ENCODE data around the gene MPP7. TPM values are rescaled to one million over a fixed set of nuclear protein-coding genes. Genes with fewer than 3 reads are reported as not detected.

The MPP7 gene
- total RNA-seq, 1 donor from 2014 or later, result 2.4 TPM

DNA sequence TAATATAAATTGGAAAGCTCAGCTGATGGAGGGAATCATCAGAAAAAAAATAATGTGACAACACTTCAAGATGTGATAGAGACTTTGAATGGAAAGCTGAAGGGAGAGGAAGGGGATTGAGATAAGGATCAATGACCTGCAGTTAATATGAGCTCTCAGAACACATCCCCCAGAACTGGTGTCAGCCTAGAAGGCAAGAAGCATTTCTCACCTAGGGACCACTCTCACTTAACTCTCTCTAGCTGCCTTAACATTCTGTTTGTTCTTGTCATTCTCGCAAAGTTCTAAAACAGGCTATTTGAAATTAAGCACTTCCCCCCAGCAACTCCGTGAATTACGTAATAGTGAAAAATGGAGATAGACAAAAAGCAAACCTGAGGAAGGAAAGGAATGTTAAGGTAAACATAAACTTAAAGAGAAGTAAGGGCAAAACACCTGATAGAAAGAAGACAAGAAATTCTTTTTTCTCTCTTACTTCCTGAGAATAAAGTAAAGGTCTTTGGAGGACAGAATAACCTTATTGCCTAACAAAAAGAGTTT is 1.2 kb upstream of the MPP7 start:
- DNase-seq (ENCODE audit: low read depth), result no peak
- peaks cover 19% of the 10 kb centered on the region for H3K27me3 ChIP-seq (ENCODE audit: control insufficient read depth, insufficient read depth, low read length)
- H3K4me3 ChIP-seq (ENCODE audit: low read depth, low read length), result no peak overlapping the region
- no peaks in the 10 kb centered on the region for H3K36me3 ChIP-seq (ENCODE audit: control insufficient read depth, insufficient read depth, low read length)
- TF ChIP-seq, protein P1, sequence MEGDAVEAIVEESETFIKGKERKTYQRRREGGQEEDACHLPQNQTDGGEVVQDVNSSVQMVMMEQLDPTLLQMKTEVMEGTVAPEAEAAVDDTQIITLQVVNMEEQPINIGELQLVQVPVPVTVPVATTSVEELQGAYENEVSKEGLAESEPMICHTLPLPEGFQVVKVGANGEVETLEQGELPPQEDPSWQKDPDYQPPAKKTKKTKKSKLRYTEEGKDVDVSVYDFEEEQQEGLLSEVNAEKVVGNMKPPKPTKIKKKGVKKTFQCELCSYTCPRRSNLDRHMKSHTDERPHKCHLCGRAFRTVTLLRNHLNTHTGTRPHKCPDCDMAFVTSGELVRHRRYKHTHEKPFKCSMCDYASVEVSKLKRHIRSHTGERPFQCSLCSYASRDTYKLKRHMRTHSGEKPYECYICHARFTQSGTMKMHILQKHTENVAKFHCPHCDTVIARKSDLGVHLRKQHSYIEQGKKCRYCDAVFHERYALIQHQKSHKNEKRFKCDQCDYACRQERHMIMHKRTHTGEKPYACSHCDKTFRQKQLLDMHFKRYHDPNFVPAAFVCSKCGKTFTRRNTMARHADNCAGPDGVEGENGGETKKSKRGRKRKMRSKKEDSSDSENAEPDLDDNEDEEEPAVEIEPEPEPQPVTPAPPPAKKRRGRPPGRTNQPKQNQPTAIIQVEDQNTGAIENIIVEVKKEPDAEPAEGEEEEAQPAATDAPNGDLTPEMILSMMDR (IDR thresholded peaks at IDR 0.05; ENCODE audit: insufficient read depth, low read length, poor library complexity, severe bottlenecking), result no peak

DNA sequence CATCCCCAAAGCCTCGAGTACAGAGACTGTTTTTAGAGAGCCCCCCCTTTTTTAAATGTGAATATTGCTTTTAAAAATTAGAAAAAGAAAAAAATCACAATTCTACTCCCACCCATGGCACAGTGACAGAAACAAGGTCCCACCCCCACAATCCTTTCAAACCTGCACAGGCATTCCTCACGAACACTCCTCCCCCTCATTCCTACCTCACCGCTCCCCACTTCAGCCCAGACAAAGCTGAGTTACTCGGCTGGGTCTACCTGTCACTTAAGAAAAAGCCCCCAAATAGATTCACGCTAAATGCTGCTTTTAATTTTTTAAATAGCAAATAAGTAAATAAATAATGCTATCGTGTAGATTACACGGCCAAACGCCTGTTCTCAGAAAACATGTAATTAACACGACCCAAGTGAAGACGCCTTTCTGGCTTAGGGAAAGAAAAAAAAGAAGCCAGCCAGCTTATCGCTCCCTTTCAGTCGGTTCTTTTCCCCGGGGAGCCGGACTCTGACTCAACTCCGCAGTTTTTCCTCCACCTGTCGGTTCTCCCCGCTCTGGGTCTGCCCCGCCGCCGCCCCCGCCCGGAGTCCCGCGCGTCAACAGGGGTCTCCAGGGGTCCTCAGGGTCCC is 739 bp downstream of the MPP7 start:
- Histone ChIP-seq H3K4me3 (ENCODE audit: low read depth, low read length) (peak overlapping the region; percentile 72), H3K27me3 (ENCODE audit: control insufficient read depth, insufficient read depth, low read length) (peaks cover 12% of the 10 kb centered on the region), H3K36me3 (ENCODE audit: control insufficient read depth, insufficient read depth, low read length) (no peaks in the 10 kb centered on the region)
- TF ChIP-seq, protein P1 (IDR thresholded peaks at IDR 0.05; ENCODE audit: insufficient read depth, low read length, poor library complexity, severe bottlenecking), result no peak
- DNase-seq (ENCODE audit: low read depth), result no peak

DNA sequence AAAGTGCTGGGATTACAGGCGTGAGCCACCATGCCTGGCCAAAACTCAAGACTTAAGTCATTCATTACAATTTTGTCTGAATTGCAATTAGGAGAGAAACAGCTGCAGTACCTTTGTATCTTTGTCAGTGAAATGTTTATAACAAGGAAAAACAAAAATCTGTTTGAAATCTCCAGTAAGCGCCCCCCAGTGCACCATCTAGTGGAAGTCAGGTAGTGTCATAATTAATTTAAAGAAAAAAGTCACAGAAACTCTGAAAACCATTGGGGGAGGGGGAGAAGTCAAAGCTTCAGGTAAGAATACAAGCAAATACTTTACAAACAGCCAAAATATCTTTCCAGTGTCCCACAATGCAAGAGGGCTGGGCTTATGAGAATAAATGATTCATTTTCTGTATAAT is 2.8 kb downstream of the MPP7 start:
- H3K27me3 ChIP-seq (ENCODE audit: control insufficient read depth, insufficient read depth, low read length), result peaks cover 3% of the 10 kb centered on the region
- no peaks in the 10 kb centered on the region for H3K36me3 ChIP-seq (ENCODE audit: control insufficient read depth, insufficient read depth, low read length)
- TF ChIP-seq, protein P1 (IDR thresholded peaks at IDR 0.05; ENCODE audit: insufficient read depth, low read length, poor library complexity, severe bottlenecking), result no peak
- no peak overlapping the region for H3K4me3 ChIP-seq (ENCODE audit: low read depth, low read length)
- no peak for DNase-seq (ENCODE audit: low read depth)

DNA sequence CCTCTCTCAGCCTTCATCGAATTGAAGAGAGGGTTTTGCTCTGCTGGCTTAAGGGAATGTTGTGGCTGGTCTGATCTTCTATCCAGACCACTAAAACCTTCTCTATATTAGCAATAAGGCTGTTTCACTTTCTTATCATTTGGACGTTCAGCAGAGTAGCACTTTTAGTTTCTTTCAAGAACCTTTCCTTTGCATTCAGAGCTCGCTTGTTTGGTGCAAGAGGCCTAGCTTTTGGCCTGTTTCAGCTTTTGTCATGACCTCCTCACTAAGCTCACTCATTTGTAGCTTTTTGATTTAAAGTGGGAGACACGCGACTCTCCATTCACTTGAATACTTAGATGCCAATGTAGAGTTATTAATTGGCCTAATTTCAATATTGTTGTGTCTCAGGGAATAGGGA is 3.9 kb downstream of the MPP7 start:
- Histone ChIP-seq H3K27me3 (ENCODE audit: control insufficient read depth, insufficient read depth, low read length) (peaks cover 1% of the 10 kb centered on the region), H3K4me3 (ENCODE audit: low read depth, low read length) (no peak overlapping the region), H3K36me3 (ENCODE audit: control insufficient read depth, insufficient read depth, low read length) (no peaks in the 10 kb centered on the region)
- no peak for DNase-seq (ENCODE audit: low read depth)
- TF ChIP-seq, protein P1 (IDR thresholded peaks at IDR 0.05; ENCODE audit: insufficient read depth, low read length, poor library complexity, severe bottlenecking), result no peak

DNA sequence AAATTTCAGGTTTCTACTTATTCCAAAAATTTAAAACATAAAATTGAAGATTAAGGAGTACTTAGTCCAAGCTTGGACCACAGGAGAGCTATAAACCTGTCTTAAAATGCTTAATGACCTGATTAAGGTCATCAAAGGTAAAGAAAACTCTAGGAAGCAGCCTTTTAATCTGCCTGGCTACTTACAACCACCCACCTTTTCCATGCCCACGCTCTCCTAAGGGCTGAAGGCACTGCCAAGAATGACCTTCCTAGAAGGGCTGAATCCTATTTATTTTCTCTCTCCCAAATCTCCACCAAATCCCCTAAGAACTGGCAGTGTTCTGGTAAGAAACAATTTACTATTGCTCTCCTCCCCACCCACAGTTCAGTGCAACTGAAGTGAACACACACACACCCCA is 6.8 kb downstream of the MPP7 start:
- Histone ChIP-seq H3K36me3 (ENCODE audit: control insufficient read depth, insufficient read depth, low read length) (no peaks in the 10 kb centered on the region), H3K27me3 (ENCODE audit: control insufficient read depth, insufficient read depth, low read length) (no peaks in the 10 kb centered on the region), H3K4me3 (ENCODE audit: low read depth, low read length) (no peak overlapping the region)
- DNase-seq (ENCODE audit: low read depth), result no peak
- TF ChIP-seq, protein P1 (IDR thresholded peaks at IDR 0.05; ENCODE audit: insufficient read depth, low read length, poor library complexity, severe bottlenecking), result no peak

DNA sequence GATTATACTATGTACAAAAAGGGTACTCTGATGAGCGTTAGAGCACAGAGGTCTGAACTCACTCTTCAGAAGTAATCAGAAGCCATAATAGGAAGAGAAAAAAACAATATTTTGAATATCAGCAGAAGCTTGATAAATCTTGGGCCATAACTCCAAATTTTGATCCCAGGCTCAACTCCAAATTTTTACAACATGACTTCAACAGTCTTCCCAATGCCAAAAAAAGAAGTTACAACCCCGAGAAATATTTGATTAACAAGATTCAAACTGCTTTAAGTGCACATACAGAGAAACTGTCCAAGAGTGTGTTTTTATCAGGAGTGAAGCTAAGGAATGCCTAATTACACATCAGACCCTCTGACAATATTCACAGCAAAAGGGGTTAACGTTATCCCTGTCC is 7.5 kb downstream of the MPP7 start:
- no peak overlapping the region for H3K4me3 ChIP-seq (ENCODE audit: low read depth, low read length)
- TF ChIP-seq, protein P1 (IDR thresholded peaks at IDR 0.05; ENCODE audit: insufficient read depth, low read length, poor library complexity, severe bottlenecking), result no peak
- no peak for DNase-seq (ENCODE audit: low read depth)
- H3K36me3 ChIP-seq (ENCODE audit: control insufficient read depth, insufficient read depth, low read length), result no peaks in the 10 kb centered on the region
- H3K27me3 ChIP-seq (ENCODE audit: control insufficient read depth, insufficient read depth, low read length), result no peaks in the 10 kb centered on the region

Measured in kidney epithelial cell (primary cell).